Activated CD4-positive, alpha-beta T cell treated with anti-CD3 and anti-CD28 coated beads, Interleukin-2, Interleukin-4, amounts not matched to agents 100 ng/mL and 50 ng/mL, durations not matched to agents 16 hours and 8 hours (primary cell): Measurements from ENCODE around the gene RAB36.

Experiments
- DNase-seq: peaks from one replicate; pipeline ENCODE4 v3.0.0-alpha.2; 2020; ENCODE audit warnings: low spot score

RAB36 gene

DNA sequence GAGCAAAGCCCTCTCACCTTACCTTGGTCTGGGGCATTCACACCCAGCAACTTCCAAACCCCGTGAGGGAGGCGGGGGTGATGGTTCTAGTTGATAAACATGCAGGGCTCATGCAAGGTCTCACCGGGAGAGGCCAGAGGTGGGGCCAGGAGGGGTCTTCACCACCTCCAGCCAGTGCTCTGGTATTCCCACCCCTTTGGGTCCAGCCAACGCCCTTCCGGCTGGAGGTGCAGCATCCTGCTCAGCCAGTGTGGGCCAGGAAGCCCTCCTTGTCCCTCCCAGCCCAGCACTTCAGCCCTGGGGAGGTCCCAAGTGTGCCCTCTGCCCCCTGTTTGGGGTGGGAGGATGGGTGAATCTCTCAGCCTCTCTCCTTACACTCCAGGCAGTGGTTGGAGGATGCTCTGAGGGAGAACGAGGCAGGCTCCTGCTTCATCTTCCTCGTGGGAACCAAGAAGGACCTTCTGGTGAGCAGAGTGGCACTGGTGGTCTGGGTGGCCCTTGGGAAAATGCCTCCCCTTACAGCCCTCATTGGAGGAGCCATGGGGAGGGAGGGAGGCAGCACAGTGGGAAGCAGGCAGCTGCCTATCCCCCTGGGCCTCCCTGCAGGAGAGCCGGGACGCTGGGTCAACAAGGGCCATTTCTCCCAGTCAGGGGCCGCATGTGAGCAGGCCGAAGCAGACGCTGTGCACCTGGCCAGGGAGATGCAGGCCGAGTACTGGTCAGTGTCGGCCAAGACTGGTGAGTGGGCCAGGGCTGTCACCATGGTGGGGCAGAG lies 13.4 kb downstream of the RAB36 start:
- no peak for DNase-seq

DNA sequence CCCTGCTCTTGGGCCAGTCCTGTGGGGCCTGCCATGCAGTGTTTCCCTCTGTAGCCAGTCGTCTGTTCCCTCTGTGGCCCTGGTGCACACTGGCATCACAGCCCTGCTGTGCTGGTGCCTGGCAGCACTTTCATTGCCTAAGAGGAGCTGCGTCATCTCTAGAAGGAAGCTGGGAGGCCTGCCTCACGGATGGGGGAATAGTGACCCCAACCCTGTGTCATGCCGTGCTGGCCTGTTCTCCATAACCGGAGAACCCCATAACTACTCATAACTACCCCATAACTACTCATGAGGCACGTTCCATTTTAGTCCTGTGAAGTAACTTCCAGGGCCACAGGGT lies 14.0 kb downstream of the RAB36 start:
- no peak for DNase-seq

DNA sequence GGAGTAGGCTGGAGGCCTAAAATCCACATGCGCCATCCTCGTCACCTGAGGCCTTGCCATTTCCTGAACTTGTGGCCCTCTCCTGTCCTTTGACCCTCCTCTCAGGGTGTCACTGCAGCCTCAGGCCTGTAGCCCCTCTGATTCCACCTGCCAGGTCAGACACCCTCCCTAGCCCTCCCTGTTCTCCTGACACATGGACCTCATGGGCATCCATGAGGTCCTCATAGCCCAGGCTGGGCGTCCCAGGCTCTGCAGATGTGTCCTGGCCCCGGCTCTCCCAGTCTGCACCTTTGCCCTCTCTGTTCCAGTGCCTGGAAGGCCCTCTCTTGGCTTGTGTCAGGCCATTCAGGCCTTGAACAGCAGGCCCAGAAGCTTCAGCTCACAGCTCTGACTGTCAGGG lies 15.8 kb downstream of the RAB36 start:
- DNase-seq = no peak

DNA sequence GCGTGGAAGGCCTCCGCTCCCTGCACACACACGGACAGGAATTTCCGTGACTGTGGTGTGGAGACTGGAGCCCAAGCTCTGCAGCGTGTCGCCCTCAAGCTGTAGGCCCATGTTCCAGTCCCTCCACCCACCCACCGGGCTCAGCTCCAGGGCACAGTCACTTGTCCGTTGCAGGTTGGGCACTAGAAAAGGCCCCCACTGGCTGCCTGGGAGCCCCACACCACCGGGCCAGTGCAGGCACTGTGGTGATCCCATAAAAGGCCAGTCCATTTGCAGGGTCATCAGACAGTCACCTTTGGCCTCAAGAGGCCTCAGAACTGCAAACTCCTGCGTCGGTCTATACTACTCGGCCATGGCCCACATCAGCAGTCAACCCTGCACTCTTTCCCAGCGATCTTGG lies 16.3 kb downstream of the RAB36 start:
- DNase-seq = no peak

DNA sequence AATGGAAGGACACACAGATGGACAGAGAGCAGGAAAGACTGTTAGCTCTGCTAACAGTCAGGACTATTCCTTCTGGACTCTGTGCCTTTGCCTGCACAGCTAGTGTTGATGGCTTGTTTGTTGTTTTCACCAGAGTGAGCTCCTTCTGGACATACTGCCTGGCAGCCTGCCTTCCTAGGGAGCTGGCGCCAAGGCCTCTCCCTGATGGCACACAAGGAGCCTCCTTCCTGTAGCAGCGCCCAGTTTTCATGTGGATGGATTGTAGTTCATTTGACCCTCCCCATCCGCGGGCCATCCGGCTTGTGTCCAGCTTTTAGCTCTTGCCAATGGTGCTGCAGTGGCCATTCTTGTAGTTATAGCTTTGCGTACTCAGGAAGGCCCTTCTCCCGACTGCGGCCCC lies 18.4 kb downstream of the RAB36 start:
- no peak for DNase-seq

DNA sequence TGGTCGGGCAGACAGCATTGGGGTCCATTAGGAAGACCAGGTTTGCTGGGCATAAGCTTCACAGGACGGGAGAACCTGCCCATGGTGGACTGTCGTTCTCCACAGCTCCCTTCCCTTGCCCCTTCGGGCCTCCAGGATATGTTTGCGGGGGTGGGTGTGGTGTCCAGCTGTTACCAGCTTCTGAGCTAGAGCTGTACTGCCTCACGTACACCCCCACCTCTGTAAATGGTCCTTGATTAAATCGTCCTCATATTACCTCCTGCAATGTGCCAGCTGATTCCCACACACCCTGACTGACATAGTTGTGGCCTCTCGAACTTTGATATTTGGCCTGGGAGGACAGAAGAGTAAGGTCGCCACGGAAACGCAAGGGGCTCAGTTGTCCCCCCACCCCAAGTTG lies 18.8 kb downstream of the RAB36 start:
- no peak for DNase-seq

DNA sequence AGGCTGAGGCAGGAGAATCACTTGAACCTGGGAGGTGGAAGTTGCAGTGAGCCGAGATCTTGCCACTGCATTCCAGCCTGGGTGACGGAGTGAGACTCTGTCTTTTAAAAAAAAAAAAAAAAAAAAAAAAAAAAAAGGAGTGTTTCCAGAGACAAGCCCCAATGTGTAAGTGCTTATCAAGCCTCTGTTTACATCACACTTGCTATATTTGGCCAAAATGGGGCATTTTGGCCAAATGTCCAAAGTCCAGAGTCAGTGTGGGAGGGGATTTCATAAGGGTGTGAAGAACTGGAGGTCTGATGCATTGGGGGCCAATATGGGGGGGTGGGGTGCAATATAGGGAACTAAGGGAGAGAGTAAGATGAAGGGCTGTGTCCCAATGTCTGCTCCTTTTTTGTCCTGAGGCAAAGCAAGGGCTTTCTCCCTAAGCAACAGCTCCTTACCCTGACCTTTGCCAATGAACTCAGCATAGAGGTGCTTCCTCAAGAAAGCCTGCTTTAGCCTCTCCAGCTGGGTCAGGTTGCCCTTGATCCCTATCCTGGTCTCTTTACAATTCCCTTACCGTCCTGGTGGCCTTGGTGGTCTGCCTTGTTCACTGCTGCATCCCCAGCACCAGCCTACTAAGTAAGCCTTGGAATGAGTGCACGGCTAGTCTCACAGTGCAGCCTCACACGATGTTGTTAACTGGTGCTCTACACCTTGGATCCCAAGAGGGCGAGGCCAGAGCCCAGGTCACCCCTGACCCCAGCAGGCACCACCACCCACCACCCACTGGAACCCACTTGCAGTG lies 21.0 kb downstream of the RAB36 start:
- DNase-seq = no peak

DNA sequence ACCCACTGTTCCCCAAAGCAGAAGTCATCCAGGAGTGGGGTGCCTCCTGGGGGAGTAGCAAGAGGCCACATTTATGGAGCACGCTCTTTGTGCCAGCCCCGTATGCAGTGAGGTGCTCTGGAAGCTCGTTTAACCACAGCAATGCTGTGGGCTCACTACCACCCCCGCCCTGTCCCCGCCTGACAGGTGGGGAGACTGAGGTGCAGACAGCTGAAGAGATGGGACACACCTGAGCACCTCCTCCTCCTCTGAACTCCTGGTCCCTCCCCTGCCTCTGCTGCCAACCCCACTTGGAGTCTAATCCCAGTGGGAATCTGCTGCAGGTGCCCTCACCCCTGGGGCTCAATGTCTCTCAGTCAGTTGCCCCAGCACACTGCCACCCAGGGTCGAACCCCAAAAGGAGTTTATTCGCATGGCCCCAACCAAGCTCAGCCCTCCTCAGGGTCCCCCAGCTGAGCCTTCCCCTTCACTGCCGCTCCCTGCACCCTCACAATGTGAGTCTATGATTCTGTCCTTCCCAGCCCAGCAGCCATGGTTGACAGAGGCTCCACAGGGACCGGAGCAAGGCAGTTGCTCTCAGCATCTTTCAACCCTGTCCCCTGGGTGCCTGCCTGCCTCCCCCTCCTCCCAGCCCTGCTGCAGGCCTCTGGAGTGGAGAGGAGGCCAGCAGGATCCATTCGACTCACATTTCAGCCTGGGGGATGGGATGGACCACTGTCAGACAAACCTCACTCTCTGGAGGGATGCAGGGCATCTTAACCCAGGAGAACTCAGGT lies 21.8 kb downstream of the RAB36 start:
- no peak for DNase-seq

DNA sequence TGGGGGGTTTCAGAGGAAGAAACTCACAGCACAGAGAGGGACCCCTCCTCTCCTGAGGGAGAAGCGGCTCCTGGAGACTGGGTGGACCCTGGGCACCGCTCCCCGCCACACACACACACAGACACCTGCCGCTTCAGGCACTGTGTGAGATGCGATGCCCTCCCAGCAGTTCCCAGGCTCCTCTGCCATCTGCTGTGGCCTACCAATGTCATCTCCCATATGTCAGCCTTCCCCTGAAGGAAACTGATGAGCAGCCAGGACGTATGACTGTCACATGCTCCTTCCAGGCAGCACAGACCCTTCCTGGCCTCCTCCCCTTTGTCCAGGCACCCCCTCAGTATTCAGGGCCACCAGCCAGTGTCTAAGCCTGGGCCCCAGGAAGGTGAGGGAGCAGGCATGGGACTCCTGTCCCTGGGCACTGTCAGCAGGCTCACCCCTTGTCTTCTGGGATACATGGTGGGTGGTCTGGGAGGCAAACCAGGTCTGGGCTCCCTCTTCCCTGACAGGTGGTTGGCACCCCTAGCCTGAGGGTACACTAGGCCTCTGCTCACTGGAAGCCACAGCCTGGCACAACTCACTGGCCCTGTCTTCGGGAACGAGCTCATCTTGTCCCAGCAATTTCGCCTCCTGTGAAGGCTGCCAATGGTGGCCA lies 23.2 kb downstream of the RAB36 start:
- no peak for DNase-seq

DNA sequence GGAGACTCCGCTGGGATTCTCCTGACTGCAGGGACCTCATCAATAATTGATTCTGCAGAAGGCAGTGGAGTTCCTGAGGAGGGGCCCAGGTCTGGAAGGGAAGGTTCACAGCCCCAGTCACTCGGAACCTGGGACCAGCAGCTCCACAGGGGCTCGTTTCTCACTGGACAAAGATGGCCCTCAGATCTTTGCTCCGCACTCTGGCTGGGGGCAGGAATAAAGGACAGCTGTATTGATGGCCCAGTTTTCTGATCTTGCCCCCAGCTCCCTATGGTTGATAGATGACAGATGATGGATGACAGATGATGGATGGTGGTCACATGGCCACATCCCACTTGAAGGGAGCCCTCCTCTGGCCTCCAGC lies 23.7 kb downstream of the RAB36 start:
- no peak for DNase-seq

DNA sequence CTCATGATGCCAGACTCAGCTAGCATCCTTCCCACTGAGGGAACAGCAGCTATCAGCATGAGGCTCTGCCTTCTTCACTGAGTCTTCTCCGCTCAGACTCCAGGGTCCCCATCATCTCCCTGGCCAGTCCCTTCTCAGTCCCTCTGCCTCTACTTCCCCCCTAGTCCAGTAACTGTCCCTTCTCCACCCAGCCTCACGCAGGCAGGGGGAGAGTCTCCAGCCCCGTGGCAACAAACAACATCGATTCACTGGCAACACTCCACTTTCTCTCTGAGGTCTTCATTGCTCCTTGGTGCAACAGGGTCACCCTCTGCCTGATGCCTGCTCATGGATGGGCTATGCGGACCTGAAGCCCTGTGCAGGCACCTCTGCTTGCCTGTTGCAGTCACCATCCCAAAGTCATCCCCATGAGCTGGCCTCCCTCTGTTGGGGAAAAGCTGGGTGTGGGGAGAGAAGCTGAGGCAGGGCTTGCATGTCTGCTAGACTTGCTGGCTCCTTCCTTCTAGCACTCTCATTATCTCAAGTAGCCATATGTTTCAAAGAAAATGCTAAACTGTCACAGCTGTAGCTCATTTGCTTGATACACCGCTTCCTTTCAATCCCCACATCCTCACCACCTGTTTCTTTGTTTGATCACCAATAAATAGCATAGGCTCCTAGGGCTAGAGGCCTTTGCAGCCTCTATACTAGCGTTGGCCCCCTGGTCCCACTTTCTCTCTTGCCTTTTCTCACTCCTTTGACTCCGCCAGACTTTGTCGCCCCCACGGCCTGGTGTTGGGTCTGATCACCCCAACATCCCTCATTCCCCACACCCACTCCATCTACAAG lies 30.8 kb downstream of the RAB36 start:
- no peak for DNase-seq

DNA sequence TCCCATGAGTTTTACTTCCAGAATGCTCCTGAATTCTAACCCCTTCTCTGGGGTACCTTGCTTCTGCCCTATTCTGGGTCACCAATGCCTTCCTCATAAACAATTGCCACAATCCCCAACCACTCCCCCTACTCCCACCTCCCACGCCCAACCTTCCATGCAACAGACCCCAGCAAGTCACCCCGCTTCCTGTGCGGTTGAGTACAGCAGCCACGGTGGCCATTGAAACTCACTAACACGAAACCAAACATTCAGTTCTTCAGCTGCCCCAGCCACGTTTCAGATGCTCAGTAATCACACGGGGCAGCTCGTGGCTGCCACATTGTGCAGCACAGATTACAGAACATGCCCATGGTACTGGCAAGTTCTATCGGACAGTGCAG lies 31.4 kb downstream of the RAB36 start:
- DNase-seq = no peak

DNA sequence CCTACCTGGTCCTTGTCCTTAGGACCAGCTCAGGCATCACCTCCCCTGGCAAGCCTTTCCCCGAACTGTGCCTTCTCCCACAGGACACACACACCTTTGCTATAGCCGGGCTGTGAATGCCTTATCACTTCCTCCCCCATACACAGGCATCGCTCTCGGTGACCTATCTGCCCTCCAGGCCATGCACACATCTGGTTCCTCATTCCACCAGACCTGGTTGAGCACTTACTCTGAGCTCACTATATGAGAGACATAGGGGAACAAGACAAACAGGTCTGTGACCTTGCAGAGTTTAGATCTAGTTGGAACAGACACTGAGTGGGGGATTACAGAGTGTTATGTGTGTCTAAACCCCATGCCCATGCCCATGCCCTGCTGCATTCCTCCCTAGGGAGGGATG lies 31.9 kb downstream of the RAB36 start:
- no peak for DNase-seq

DNA sequence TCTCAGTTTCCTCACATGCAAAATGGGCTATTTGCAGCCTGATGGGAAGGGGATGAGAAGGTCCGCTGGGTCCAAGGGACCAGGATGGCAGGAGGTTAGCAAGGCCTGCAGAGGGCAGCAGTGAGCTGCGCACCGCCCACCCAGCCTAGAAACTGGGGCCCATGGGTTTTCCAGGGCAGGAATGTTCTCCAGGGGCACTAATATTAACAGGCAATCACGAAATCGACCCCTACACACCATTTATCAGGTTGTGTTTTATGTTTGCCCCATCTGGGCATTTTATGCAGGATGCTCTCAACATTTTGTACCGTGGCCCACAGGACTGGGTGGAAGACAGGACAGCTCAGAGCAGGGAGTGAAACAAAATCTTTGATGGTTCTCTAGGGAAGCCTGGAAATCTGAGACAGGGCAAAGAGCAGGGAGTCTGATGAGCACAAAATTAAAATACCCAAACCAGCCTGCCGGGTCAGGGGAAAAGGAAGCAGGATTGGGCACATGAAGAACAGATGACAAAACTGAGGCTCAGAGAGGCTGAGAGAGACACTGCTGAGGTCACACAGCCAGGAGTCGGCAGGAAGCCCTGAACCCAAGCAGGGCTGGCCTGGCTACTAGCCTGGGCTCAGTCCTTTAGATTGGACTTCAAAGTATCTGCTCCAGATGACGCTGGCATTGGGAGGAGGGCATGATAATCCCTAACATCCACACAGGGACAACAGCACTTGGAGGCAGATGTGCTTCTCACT lies 33.4 kb downstream of the RAB36 start:
- DNase-seq = peak; percentile 55

DNA sequence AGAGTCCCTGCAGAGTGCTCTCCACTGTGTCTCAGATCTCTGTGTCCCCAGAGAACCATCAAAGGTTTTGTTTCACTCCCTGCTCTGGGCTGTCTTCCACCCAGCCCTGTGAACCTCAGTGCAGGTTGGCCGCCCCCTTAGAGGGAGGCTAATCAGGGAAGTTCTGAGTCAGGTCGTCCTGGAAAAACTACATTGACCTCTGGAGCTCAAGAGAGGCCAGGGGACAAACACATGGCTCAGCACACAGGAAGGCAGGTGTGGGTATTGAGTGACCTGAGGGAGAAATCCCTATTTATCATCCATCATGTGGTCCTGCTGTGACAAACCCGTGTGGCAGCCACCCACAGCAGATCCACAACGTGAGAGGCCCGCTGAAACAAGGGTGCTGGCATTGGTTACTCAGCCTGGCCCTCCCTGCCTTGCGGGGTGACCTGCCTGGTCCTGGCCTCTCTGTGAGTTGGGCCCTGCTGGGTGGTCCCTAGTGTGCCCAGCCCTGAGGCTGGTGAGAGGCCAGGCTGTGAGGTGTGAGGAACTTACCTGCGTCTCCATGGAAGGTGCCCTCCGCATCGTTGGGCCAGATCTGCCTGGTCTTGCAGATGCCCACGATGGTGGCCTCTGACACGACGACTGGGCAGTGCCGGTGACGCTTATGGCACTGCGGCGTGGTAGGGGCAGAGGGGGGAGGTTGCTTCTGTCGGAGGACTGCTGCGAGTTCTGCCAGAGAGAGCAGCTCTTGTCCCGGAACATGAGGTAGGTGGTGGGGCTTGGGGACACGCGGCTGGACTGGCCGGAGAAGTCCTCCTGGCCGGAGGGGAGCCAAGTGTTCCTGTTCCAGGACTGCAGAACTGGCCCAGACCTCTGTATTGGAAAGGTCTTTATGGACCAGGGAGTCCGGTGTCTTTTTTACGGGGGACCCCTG lies 34.4 kb downstream of the RAB36 start:
- no peak for DNase-seq

DNA sequence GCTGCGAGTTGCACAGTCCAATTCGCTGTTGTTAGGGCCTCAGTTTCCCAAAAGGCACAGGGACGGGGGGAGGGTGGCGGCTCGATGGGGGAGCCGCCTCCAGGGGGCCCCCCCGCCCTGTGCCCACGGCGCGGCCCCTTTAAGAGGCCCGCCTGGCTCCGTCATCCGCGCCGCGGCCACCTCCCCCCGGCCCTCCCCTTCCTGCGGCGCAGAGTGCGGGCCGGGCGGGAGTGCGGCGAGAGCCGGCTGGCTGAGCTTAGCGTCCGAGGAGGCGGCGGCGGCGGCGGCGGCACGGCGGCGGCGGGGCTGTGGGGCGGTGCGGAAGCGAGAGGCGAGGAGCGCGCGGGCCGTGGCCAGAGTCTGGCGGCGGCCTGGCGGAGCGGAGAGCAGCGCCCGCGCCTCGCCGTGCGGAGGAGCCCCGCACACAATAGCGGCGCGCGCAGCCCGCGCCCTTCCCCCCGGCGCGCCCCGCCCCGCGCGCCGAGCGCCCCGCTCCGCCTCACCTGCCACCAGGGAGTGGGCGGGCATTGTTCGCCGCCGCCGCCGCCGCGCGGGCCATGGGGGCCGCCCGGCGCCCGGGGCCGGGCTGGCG lies 35.1 kb downstream of the RAB36 start, which contains the start of gene BCR:
Gene BCR (plus strand): TSS at position 209 of the 592 bp plus-strand sequence. CDS start 452 bp downstream, outside the sequence.
- DNase-seq = peak; percentile 51

DNA sequence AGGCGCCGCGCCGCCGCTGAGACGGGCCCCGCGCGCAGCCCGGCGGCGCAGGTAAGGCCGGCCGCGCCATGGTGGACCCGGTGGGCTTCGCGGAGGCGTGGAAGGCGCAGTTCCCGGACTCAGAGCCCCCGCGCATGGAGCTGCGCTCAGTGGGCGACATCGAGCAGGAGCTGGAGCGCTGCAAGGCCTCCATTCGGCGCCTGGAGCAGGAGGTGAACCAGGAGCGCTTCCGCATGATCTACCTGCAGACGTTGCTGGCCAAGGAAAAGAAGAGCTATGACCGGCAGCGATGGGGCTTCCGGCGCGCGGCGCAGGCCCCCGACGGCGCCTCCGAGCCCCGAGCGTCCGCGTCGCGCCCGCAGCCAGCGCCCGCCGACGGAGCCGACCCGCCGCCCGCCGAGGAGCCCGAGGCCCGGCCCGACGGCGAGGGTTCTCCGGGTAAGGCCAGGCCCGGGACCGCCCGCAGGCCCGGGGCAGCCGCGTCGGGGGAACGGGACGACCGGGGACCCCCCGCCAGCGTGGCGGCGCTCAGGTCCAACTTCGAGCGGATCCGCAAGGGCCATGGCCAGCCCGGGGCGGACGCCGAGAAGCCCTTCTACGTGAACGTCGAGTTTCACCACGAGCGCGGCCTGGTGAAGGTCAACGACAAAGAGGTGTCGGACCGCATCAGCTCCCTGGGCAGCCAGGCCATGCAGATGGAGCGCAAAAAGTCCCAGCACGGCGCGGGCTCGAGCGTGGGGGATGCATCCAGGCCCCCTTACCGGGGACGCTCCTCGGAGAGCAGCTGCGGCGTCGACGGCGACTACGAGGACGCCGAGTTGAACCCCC lies 35.8 kb downstream of the RAB36 start:
- DNase-seq = peak; percentile 22

DNA sequence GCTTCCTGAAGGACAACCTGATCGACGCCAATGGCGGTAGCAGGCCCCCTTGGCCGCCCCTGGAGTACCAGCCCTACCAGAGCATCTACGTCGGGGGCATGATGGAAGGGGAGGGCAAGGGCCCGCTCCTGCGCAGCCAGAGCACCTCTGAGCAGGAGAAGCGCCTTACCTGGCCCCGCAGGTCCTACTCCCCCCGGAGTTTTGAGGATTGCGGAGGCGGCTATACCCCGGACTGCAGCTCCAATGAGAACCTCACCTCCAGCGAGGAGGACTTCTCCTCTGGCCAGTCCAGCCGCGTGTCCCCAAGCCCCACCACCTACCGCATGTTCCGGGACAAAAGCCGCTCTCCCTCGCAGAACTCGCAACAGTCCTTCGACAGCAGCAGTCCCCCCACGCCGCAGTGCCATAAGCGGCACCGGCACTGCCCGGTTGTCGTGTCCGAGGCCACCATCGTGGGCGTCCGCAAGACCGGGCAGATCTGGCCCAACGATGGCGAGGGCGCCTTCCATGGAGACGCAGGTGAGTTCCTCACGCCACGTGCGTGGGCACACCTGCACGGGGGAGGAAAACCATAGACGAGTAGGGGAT lies 36.5 kb downstream of the RAB36 start:
- DNase-seq = no peak
